Measurements from ENCODE around the gene FHIP2A.
"Not testable (repeated sequence)": the region's sequence is repeated elsewhere in the genome, so short reads cannot be mapped to it uniquely, and the experiment has no call there.

Gene FHIP2A

DNA sequence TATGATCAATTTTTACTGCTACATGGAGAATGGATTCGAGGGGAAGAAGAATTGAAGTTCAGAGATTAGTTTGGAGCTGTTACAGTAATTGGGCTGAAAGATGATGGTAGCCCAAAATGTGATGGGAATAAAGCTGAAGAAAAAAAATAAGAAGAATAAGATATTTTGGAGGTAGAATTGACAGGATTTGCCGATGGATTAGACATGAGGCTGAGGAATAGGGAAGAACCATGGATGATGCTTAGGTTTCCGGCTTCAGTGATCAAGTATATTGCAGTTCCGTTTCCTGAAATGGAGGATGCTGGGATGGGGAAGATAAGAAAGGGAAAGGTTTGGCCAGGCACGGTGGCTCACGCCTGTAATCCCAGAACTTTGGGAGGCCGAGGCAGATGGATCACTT is 38.9 kb upstream of the FHIP2A start:
- no peak overlapping the region for H3K4me3 ChIP-seq (ENCODE audit: low read depth, low read length)
- TF ChIP-seq, protein P1, sequence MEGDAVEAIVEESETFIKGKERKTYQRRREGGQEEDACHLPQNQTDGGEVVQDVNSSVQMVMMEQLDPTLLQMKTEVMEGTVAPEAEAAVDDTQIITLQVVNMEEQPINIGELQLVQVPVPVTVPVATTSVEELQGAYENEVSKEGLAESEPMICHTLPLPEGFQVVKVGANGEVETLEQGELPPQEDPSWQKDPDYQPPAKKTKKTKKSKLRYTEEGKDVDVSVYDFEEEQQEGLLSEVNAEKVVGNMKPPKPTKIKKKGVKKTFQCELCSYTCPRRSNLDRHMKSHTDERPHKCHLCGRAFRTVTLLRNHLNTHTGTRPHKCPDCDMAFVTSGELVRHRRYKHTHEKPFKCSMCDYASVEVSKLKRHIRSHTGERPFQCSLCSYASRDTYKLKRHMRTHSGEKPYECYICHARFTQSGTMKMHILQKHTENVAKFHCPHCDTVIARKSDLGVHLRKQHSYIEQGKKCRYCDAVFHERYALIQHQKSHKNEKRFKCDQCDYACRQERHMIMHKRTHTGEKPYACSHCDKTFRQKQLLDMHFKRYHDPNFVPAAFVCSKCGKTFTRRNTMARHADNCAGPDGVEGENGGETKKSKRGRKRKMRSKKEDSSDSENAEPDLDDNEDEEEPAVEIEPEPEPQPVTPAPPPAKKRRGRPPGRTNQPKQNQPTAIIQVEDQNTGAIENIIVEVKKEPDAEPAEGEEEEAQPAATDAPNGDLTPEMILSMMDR (conservative IDR thresholded peaks at IDR 0.05; ENCODE audit: low read depth, low read length) = no peak
- DNase-seq (ENCODE audit: low read depth) = no peak

DNA sequence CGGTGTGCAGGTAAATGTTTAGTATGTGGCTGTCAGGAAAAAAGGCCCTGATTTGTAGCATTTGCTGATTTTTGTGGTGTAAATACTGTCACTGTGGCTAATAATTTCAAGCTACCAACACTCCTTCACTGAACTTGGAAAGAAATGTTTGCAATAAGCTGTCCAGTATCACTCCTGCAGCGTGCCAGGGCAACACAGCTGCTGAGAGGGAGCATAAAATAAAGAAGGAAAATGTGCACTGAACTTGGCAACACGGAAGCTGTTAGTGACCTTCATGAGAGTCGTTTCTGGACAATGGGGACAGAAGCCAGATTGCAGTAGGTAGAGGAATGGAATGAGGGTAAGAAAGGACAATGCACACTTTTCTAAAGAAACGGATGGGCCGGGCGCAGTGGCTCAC is 37.9 kb upstream of the FHIP2A start:
- TF ChIP-seq, protein P1 (conservative IDR thresholded peaks at IDR 0.05; ENCODE audit: low read depth, low read length) = no peak
- no peak for DNase-seq (ENCODE audit: low read depth)
- H3K4me3 ChIP-seq (ENCODE audit: low read depth, low read length) = no peak overlapping the region

DNA sequence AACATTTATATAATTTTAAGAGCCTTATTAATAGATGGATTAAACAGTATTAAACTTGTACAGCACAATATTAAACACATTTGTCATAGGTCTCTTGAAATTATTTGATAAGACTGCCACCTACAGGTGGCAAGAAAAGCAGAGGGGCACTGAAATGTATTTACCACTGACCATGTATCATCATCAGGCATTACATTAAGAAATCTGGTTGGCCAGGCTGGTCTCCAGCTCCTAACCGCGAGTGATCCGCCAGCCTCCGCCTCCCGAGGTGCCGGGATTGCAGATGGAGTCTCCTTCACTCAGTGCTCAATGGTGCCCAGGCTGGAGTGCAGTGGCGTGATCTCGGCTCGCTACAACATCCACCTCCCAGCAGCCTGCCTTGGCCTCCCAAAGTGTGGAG is 35.1 kb upstream of the FHIP2A start:
- TF ChIP-seq, protein P1 (conservative IDR thresholded peaks at IDR 0.05; ENCODE audit: low read depth, low read length) = peak; percentile 65

DNA sequence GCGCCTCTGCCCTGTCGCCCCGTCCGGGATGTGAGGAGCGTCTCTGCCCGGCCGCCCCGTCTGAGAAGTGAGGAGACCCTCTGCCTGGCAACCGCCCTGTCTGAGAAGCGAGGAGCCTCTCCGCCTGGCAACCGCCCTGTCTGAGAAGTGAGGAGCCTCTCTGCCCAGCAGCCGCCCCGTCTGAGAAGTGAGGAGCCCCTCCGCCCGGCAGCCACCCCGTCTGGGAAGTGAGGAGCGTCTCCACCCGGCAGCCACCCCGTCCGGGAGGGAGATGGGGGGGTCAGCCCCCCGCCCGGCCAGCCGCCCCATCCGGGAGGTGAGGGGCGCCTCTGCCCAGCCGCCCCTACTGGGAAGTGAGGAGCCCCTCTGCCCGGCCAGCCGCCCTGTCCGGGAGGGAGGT is 34.4 kb upstream of the FHIP2A start:
- not testable (repeated sequence) for H3K4me3 ChIP-seq (ENCODE audit: low read depth, low read length); DNase-seq (ENCODE audit: low read depth)

More for the DNA sequence above, 35.1 kb upstream of the FHIP2A start:
- H3K4me3 ChIP-seq (ENCODE audit: low read depth, low read length) = not testable (repeated sequence)
- DNase-seq (ENCODE audit: low read depth) = peak; percentile 75

DNA sequence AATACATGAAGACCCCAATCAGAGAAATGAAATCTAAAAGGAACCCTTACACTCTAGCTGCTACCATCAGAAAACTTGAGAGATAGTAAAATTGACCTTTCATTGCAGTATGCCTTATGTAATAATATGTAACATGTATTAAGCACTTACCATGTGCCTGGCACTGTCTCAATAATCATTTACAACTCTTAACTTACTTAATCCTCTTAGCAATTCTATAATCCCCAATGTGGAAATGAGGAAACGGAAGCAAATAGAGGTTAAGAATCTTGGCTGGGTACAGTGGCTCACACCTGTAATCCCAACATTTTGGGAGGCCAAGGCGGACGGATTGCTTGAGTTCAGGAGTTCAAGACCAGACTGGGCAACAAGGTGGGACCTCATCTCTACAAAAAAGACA is 29.8 kb upstream of the FHIP2A start:
- no peak overlapping the region for H3K4me3 ChIP-seq (ENCODE audit: low read depth, low read length)
- no peak for DNase-seq (ENCODE audit: low read depth)
- TF ChIP-seq, protein P1 (conservative IDR thresholded peaks at IDR 0.05; ENCODE audit: low read depth, low read length) = no peak

DNA sequence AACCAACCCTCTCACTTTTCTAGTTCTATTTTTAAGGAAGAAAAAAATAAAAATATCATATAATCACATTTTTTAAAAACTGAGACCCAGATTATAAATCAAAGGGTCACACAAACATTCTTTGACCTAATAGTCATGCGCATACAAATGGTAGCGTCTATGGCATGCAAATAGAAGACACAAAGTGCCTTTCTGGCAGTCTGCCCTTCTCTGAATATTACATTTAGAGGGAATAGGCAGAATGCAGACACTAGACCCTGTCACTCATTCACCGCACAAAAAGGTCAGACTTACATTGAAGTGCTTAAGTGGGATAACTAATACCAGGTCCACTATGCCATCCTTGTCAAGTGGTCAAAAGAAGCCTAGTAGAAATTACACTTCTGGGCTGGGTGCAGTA is 26.5 kb upstream of the FHIP2A start:
- TF ChIP-seq, protein P1 (conservative IDR thresholded peaks at IDR 0.05; ENCODE audit: low read depth, low read length) = no peak
- no peak overlapping the region for H3K4me3 ChIP-seq (ENCODE audit: low read depth, low read length)
- no peak for DNase-seq (ENCODE audit: low read depth)

DNA sequence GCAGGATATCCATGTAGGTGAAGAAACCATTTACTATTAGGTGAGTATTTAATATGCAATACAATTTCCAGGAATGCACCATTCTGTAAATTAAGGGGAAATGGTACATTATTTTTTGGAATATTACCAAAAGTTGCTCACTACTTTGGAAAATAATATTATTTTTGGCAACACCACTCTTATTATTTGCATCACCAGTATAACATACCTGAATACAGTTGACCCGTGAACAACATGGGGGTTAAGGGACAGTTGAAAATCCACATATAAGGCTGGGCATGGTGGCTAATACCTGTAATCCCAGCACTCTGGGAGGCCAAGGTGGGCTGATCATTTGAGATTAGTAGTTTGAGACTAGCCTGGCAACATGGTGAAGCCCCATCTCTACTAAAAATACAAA is 21.2 kb upstream of the FHIP2A start:
- H3K4me3 ChIP-seq (ENCODE audit: low read depth, low read length) = no peak overlapping the region
- DNase-seq (ENCODE audit: low read depth) = no peak
- TF ChIP-seq, protein P1 (conservative IDR thresholded peaks at IDR 0.05; ENCODE audit: low read depth, low read length) = no peak

DNA sequence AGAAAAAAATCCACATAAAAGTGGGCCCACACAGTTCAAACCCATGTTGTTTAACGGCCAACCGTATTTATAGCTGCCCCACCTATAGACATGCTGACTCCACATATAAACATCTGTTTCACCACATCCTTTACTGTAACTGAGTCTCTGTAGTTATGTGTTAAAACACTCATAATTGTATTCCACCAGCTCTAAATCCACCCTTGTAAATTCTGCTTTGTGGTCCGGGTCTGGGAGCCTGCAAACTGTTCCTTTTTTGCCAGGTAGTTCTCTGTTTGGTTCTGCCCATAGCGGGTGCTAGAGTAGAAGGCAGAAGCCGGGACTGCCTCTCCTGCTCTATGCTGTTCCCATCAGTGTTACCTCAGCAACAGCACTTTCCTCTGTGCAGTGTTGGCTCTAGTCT is 20.2 kb upstream of the FHIP2A start:
- TF ChIP-seq, protein P1 (conservative IDR thresholded peaks at IDR 0.05; ENCODE audit: low read depth, low read length) = no peak
- no peak overlapping the region for H3K4me3 ChIP-seq (ENCODE audit: low read depth, low read length)
- DNase-seq (ENCODE audit: low read depth) = no peak
